Left ventricle myocardium inferior (tissue), 1 donor: ENCODE measurements around the gene SAFB. TPM values are rescaled to one million over a fixed set of nuclear protein-coding genes. Genes with fewer than 3 reads are reported as not detected.
"Not testable (repeated sequence)": the region's sequence is repeated elsewhere in the genome, so short reads cannot be mapped to it uniquely, and the experiment has no call there.

Source experiments
- DNase-seq: peaks from one replicate; pipeline ENCODE4 v3.0.0-alpha.2; 2020
- H3K27ac ChIP-seq: fragments of 200-600 bp; replicated peaks from 2 replicates; pipeline ENCODE4 v1.8.0; 2021
- H3K27me3 ChIP-seq: fragments of 200-600 bp; 2 replicates; pipeline ENCODE4 v1.8.0; 2021; ENCODE audit warnings: low read depth
- H3K36me3 ChIP-seq: fragments of 200-600 bp; 2 replicates; pipeline ENCODE4 v1.8.0; 2021
- H3K4me1 ChIP-seq: fragments of 200-600 bp; 2 replicates; pipeline ENCODE4 v1.8.0; 2021
- H3K4me3 ChIP-seq: fragments of 200-600 bp; 2 replicates; pipeline ENCODE4 v1.8.0; 2021; ENCODE audit warnings: mild to moderate bottlenecking, moderate library complexity
- H3K9me3 ChIP-seq: fragments of 200-600 bp; replicated peaks from 2 replicates; pipeline ENCODE4 v1.8.0; 2021
- intact Hi-C: fragments of 100-400 bp; cut with micrococcal nuclease; formaldehyde crosslinking; loops from one replicate; pipeline ENCODE4 v1.11.0; 2022
- total RNA-seq: library from RNA; stranded (reverse); fragmentation: NEBNext Ultra II Directional; extraction: Animal tissue kit (Norgen Biotek cat#: 25700); gene quantifications from one replicate; pipeline ENCODE4 v1.2.1, GENCODE V29; 2021
- TF ChIP-seq, protein P1 (sequence below): fragments of 200-600 bp; IDR thresholded peaks from 2 replicates; pipeline ENCODE4 v1.8.0; 2021; ENCODE audit warnings: antibody characterized with exemption, mild to moderate bottlenecking, borderline replicate concordance
- donor health status: DM: no; HTN: yes; CAD: no; lungs with severe emphysema.

SAFB gene
- total RNA-seq, 1 donor from 2014 or later, result 54.6 TPM

DNA sequence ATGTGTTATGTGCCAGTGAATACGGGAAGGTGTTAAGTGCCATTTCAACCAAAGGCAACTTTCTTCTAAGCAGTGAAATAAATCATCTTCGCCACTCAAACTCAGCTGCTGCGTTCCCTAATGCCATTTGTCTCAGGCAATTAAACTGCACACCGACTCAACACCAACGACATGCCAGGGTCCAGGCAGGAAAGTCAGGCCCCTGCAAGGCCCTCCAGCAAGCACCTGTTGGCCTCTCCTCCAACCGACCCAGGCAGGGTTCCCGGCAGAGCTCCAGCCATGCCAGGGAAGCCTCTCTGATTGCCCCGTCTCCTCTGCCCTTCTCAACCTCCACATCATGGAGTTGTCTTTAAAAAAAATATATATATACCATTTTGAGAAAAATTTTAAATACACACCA is 22.1 kb upstream of the SAFB start:
- Histone ChIP-seq H3K4me3 (no peak overlapping the region), H3K36me3 (peaks cover 99% of the 10 kb centered on the region), H3K27ac (no peak overlapping the region), H3K4me1 (peaks cover 8% of the 10 kb centered on the region), H3K9me3 (no peaks in the 10 kb centered on the region), H3K27me3 (no peaks in the 10 kb centered on the region)
- intact Hi-C loops, result no loop called here
- TF ChIP-seq, protein P1, sequence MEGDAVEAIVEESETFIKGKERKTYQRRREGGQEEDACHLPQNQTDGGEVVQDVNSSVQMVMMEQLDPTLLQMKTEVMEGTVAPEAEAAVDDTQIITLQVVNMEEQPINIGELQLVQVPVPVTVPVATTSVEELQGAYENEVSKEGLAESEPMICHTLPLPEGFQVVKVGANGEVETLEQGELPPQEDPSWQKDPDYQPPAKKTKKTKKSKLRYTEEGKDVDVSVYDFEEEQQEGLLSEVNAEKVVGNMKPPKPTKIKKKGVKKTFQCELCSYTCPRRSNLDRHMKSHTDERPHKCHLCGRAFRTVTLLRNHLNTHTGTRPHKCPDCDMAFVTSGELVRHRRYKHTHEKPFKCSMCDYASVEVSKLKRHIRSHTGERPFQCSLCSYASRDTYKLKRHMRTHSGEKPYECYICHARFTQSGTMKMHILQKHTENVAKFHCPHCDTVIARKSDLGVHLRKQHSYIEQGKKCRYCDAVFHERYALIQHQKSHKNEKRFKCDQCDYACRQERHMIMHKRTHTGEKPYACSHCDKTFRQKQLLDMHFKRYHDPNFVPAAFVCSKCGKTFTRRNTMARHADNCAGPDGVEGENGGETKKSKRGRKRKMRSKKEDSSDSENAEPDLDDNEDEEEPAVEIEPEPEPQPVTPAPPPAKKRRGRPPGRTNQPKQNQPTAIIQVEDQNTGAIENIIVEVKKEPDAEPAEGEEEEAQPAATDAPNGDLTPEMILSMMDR, result no peak
- DNase-seq, result no peak

DNA sequence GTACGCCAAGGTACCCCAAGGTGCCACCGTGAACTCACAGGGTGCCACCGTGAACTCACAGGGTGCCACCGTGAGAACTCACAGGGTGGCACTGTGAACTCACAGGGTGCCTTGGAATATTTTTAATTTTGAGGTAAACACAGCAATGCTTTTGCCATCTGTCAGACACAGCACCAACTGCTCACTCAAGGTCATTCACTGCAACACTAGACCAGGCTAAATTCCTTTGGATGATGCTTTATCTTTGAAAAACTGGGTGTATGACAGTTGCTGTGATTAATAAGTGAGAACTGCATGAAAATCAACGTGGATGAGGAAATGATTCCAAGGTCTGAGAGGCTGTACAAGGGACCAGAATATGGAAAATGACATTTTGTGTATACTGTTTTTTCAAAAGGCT is 19.3 kb upstream of the SAFB start:
- no peak for DNase-seq
- intact Hi-C loops, result no loop called here

DNA sequence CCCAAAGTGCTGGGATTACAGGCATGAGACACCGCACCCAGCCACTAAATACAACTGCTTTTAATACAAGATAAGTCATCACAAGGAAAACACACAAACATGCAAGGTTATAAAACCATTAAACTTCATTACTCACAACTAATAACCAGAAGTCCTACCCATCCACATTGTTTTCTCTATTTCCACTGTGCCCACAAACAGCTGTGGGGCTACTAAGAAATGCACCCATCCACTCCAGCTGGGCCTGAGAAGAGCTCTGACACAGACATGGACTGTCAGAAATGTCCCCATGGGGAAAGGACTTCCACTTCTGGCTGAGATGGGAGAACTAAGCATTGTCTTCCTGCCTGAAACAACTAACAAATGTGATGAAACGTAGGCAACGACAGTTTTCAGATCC is 17.5 kb upstream of the SAFB start:
- TF ChIP-seq, protein P1, result no peak
- H3K36me3 ChIP-seq, result peaks cover 99% of the 10 kb centered on the region
- H3K9me3 ChIP-seq, result no peaks in the 10 kb centered on the region
- H3K27ac ChIP-seq, result no peak overlapping the region
- H3K4me1 ChIP-seq, result peaks cover 12% of the 10 kb centered on the region
- intact Hi-C loops, result no loop called here
- no peak for DNase-seq
- H3K4me3 ChIP-seq, result no peak overlapping the region
- no peaks in the 10 kb centered on the region for H3K27me3 ChIP-seq

More for the DNA sequence above, 19.3 kb upstream of the SAFB start:
- Histone ChIP-seq H3K27me3 (no peaks in the 10 kb centered on the region), H3K4me3 (no peak overlapping the region), H3K4me1 (peaks cover 19% of the 10 kb centered on the region), H3K36me3 (peaks cover 99% of the 10 kb centered on the region), H3K9me3 (no peaks in the 10 kb centered on the region), H3K27ac (no peak overlapping the region)
- TF ChIP-seq, protein P1, result no peak

DNA sequence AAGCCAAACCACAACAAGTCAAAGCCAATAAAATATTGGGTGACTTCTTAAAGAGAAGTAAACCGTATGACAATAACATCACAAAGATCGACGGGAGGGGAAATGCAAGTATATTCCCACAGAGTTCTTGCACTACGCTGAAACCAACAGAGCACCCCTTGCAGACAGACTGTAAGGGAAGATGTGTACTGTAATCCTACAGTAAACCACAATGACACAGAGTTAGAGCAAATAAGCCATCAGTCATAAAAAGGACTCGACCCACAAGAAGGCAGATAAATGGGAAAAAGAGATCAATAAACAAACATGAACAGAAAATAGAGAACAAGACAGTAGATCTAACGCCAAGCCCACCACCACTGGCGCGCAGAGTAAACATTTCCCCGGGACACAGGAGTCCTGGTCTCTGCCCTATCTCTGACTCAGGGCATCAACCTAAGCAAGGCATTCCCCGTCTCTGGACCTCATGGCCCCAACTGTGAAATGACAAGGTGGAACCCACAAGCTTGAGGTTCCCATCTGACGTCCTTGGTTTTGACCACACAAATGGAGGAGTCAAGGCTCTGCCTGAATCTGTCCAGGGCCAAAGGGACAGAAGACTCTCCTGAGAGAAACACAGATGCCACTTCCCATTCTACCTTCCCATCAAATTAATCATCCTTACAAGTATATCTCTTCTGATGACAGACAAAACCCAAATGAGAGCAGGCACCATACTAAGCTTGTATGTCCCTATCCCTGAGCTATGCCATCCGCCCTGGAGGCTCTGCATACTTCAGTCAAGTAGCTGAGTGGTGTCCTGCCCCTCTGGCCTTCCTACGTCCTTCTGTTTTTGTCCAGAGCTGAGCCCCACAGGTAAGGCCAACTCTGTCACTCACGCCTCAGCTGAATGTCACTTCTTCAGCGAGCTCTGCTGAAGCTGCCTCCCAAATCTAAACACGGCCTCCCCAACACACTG is 15.3 kb upstream of the SAFB start:
- peaks cover 17% of the 10 kb centered on the region for H3K4me1 ChIP-seq
- TF ChIP-seq, protein P1, result no peak
- H3K9me3 ChIP-seq, result no peaks in the 10 kb centered on the region
- no peak overlapping the region for H3K4me3 ChIP-seq
- peaks cover 92% of the 10 kb centered on the region for H3K36me3 ChIP-seq
- intact Hi-C loops, result no loop called here
- H3K27ac ChIP-seq, result no peak overlapping the region
- DNase-seq, result no peak
- no peaks in the 10 kb centered on the region for H3K27me3 ChIP-seq

DNA sequence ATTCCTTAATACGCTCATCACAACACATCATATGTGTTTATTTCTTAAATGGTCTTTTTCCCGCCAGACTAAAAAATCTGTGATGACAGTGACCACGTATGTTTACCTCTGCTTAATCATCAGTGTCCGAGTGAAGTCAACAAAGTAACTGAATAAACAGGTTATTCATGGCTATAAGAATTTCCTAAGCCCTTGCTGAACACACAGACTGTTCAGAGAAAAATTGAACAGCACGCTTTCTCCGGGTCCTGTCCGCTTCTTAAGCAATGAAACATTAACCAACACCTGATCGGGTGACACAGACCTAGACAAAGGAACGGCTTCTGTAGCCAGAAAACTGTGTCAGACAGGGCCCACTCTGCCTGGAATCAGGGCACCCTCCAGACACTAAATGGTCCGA is 14.6 kb upstream of the SAFB start:
- no peak overlapping the region for H3K4me3 ChIP-seq
- H3K36me3 ChIP-seq, result peaks cover 92% of the 10 kb centered on the region
- TF ChIP-seq, protein P1, result no peak
- no peak overlapping the region for H3K27ac ChIP-seq
- no peaks in the 10 kb centered on the region for H3K27me3 ChIP-seq
- no peaks in the 10 kb centered on the region for H3K9me3 ChIP-seq
- peaks cover 24% of the 10 kb centered on the region for H3K4me1 ChIP-seq
- intact Hi-C loops, result no loop called here
- DNase-seq, result no peak

DNA sequence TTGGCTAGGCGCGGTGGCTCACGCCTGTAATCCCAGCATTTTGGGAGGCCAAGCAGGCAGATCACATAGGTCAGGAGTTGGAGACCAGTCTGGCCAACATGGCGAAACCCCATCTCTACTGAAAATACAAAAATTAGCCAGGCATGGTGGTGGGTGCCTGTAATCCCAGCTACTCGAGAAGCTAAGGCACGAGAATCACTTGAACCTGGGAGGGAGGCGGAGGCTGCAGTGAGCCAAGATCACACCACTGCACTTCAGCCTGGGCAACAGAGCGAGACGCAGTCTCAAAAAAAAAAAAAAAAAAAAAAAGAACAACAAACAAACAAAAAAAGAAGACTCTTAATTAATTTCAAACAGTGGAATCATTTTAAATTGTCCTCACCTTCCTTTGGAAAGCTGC is 14.1 kb upstream of the SAFB start:
- peaks cover 28% of the 10 kb centered on the region for H3K4me1 ChIP-seq
- not testable (repeated sequence) for H3K9me3 ChIP-seq

More for the DNA sequence above, 14.1 kb upstream of the SAFB start:
- H3K4me3 ChIP-seq, DNase-seq, H3K27me3 ChIP-seq, intact Hi-C loops, H3K27ac ChIP-seq: not testable (repeated sequence)
- peaks cover 92% of the 10 kb centered on the region for H3K36me3 ChIP-seq
